Activated CD4-positive, alpha-beta memory T cell treated with anti-CD3 and anti-CD28 coated beads, Interleukin-2, amount 10 ng/mL, durations not matched to agents 7 days and 5 days (primary cell): ENCODE results near the gene RAP1GAP2. TPM values are rescaled to one million over a fixed set of nuclear protein-coding genes. Genes with fewer than 3 reads are reported as not detected.
"Not testable (repeated sequence)": the region's sequence is repeated elsewhere in the genome, so short reads cannot be mapped to it uniquely, and the experiment has no call there.

ENCODE experiments used
- CTCF ChIA-PET: fragments of 350-600 bp; sonication (Branson Sonifier 250); formaldehyde crosslinking; loops from one replicate; lab custom pipeline; 2021; ENCODE audit warnings: antibody characterized with exemption, inconsistent platforms; lab: Charles Lee
- POLR2A ChIA-PET: fragments of 350-600 bp; sonication (Branson Sonifier 250); formaldehyde crosslinking; loops from one replicate; lab custom pipeline; 2021; ENCODE audit warnings: antibody characterized with exemption; lab: Charles Lee
- DNase-seq: peaks from one replicate; pipeline ENCODE4 v3.0.0-alpha.2; 2020
- H3K27ac Mint-ChIP-seq: one replicate; pipeline ENCODE4 v1.8.0; 2021; ENCODE audit warnings: mild to moderate bottlenecking, mixed read lengths
- H3K27me3 Mint-ChIP-seq: one replicate; pipeline ENCODE4 v1.8.0; 2021; ENCODE audit warnings: mixed read lengths
- H3K36me3 Mint-ChIP-seq: one replicate; pipeline ENCODE4 v1.8.0; 2021; ENCODE audit warnings: low read depth, mixed read lengths
- H3K4me1 Mint-ChIP-seq: one replicate; pipeline ENCODE4 v1.8.0; 2021; ENCODE audit warnings: mixed read lengths
- H3K4me3 Mint-ChIP-seq: one replicate; pipeline ENCODE4 v1.8.0; 2021; ENCODE audit warnings: mild to moderate bottlenecking, mixed read lengths
- H3K9me3 Mint-ChIP-seq: one replicate; pipeline ENCODE4 v1.8.0; 2021; ENCODE audit warnings: mixed read lengths
- total RNA-seq, 2 experiments: library from RNA; stranded (reverse); gene quantifications; one replicate each; pipeline ENCODE4 v1.2.3, GENCODE V29; 2021

RAP1GAP2 gene
- total RNA-seq, 2 experiments from 2014 or later = 36.7 to 39.8 TPM

- H3K4me3 Mint-ChIP-seq, H3K4me1 Mint-ChIP-seq, H3K27me3 Mint-ChIP-seq, H3K27ac Mint-ChIP-seq, DNase-seq, POLR2A ChIA-PET, H3K36me3 Mint-ChIP-seq, H3K9me3 Mint-ChIP-seq, CTCF ChIA-PET: not testable (repeated sequence)
Measured at GRCh38 chr17:3030852-3031470, 234.7 kb downstream of the RAP1GAP2 start.

GRCh38 chr17:3032258-3033247, 236.3 kb downstream of the RAP1GAP2 start:
- peak; percentile 10 for DNase-seq
- CTCF ChIA-PET = no interaction called here
- POLR2A ChIA-PET = interaction anchor here (0.6 kb wide), 1 partner anchor 471 kb away, joined by 3 read pairs; no protein-coding TSS in a partner anchor

GRCh38 chr17:3033248-3033640, 237.0 kb downstream of the RAP1GAP2 start:
- H3K9me3 Mint-ChIP-seq = no peaks in the 10 kb centered on the region
- POLR2A ChIA-PET = no interaction called here
- CTCF ChIA-PET = no interaction called here
- peak; percentile 9 for DNase-seq
- H3K4me3 Mint-ChIP-seq = no peak overlapping the region
- H3K36me3 Mint-ChIP-seq = peaks cover 9% of the 10 kb centered on the region
- no peaks in the 10 kb centered on the region for H3K27me3 Mint-ChIP-seq
- H3K27ac Mint-ChIP-seq = no peak overlapping the region
- H3K4me1 Mint-ChIP-seq = no peaks in the 10 kb centered on the region

More at GRCh38 chr17:3032258-3033247, 236.3 kb downstream of the RAP1GAP2 start:
- Mint-ChIP-seq H3K9me3 (no peaks in the 10 kb centered on the region), H3K36me3 (peaks cover 9% of the 10 kb centered on the region), H3K4me1 (no peaks in the 10 kb centered on the region), H3K4me3 (no peak overlapping the region), H3K27me3 (no peaks in the 10 kb centered on the region), H3K27ac (no peak overlapping the region)

GRCh38 chr17:3033741-3034577, 237.7 kb downstream of the RAP1GAP2 start:
- Mint-ChIP-seq H3K4me1 (no peaks in the 10 kb centered on the region), H3K27me3 (no peaks in the 10 kb centered on the region), H3K27ac (no peak overlapping the region), H3K4me3 (no peak overlapping the region), H3K36me3 (peaks cover 8% of the 10 kb centered on the region), H3K9me3 (no peaks in the 10 kb centered on the region)
- DNase-seq = peak; percentile 11
- CTCF ChIA-PET = interaction anchor here (0.6 kb wide), 1 partner anchor 22 kb away, joined by 3 read pairs; no protein-coding TSS in a partner anchor
- POLR2A ChIA-PET = no interaction called here

- peak; percentile 12 for DNase-seq
Measured at GRCh38 chr17:3034578-3034920, 238.3 kb downstream of the RAP1GAP2 start.

GRCh38 chr17:3035256-3035967, 239.2 kb downstream of the RAP1GAP2 start:
- no peak overlapping the region for H3K4me3 Mint-ChIP-seq
- H3K36me3 Mint-ChIP-seq = no peaks in the 10 kb centered on the region
- H3K4me1 Mint-ChIP-seq = peaks cover 2% of the 10 kb centered on the region
- DNase-seq = peak; percentile 9
- no peak overlapping the region for H3K27ac Mint-ChIP-seq
- H3K9me3 Mint-ChIP-seq = no peaks in the 10 kb centered on the region
- peaks cover 2% of the 10 kb centered on the region for H3K27me3 Mint-ChIP-seq
- ChIA-PET CTCF (interaction anchor here (0.7 kb wide), 1 partner anchor 247 kb away, joined by 3 read pairs; no protein-coding TSS in a partner anchor), POLR2A (no interaction called here)

More at GRCh38 chr17:3034578-3034920, 238.3 kb downstream of the RAP1GAP2 start:
- POLR2A ChIA-PET = no interaction called here
- CTCF ChIA-PET = interaction anchor here (0.7 kb wide), 1 partner anchor 246 kb away, joined by 3 read pairs; no protein-coding TSS in a partner anchor
- H3K27me3 Mint-ChIP-seq = no peaks in the 10 kb centered on the region
- H3K9me3 Mint-ChIP-seq = no peaks in the 10 kb centered on the region
- peaks cover 3% of the 10 kb centered on the region for H3K36me3 Mint-ChIP-seq
- no peak overlapping the region for H3K4me3 Mint-ChIP-seq
- no peak overlapping the region for H3K27ac Mint-ChIP-seq
- H3K4me1 Mint-ChIP-seq = peaks cover under 1% of the 10 kb centered on the region

GRCh38 chr17:3035968-3036280, 239.7 kb downstream of the RAP1GAP2 start:
- no peak overlapping the region for H3K27ac Mint-ChIP-seq
- no peaks in the 10 kb centered on the region for H3K36me3 Mint-ChIP-seq
- peaks cover 2% of the 10 kb centered on the region for H3K4me1 Mint-ChIP-seq
- H3K27me3 Mint-ChIP-seq = peaks cover 2% of the 10 kb centered on the region
- no peak overlapping the region for H3K4me3 Mint-ChIP-seq
- no peaks in the 10 kb centered on the region for H3K9me3 Mint-ChIP-seq
- DNase-seq = no peak
- CTCF ChIA-PET = no interaction called here
- POLR2A ChIA-PET = no interaction called here

GRCh38 chr17:3036800-3037199, 240.6 kb downstream of the RAP1GAP2 start:
- no peaks in the 10 kb centered on the region for H3K9me3 Mint-ChIP-seq
- CTCF ChIA-PET = no interaction called here
- no peak for DNase-seq

GRCh38 chr17:3037259-3037658, 241.0 kb downstream of the RAP1GAP2 start:
- H3K27me3 Mint-ChIP-seq = peaks cover 2% of the 10 kb centered on the region
- H3K27ac Mint-ChIP-seq = no peak overlapping the region
- DNase-seq = no peak
- ChIA-PET CTCF (no interaction called here), POLR2A (no interaction called here)
- no peaks in the 10 kb centered on the region for H3K36me3 Mint-ChIP-seq
- no peak overlapping the region for H3K4me3 Mint-ChIP-seq
- no peaks in the 10 kb centered on the region for H3K9me3 Mint-ChIP-seq
- peaks cover 2% of the 10 kb centered on the region for H3K4me1 Mint-ChIP-seq

More at GRCh38 chr17:3036800-3037199, 240.6 kb downstream of the RAP1GAP2 start:
- peaks cover 2% of the 10 kb centered on the region for H3K27me3 Mint-ChIP-seq
- peaks cover 2% of the 10 kb centered on the region for H3K4me1 Mint-ChIP-seq
- no peak overlapping the region for H3K4me3 Mint-ChIP-seq
- POLR2A ChIA-PET = no interaction called here
- no peaks in the 10 kb centered on the region for H3K36me3 Mint-ChIP-seq
- no peak overlapping the region for H3K27ac Mint-ChIP-seq

GRCh38 chr17:3038941-3039340, 242.7 kb downstream of the RAP1GAP2 start:
- DNase-seq = no peak
- CTCF ChIA-PET = interaction anchor here (1.7 kb wide), 1 partner anchor 10 kb away, joined by 6 read pairs; no protein-coding TSS in a partner anchor
- no peaks in the 10 kb centered on the region for H3K36me3 Mint-ChIP-seq
- H3K27me3 Mint-ChIP-seq = peaks cover 2% of the 10 kb centered on the region
- H3K9me3 Mint-ChIP-seq = peaks cover 5% of the 10 kb centered on the region
- H3K27ac Mint-ChIP-seq = no peak overlapping the region
- no peak overlapping the region for H3K4me3 Mint-ChIP-seq
- peaks cover 2% of the 10 kb centered on the region for H3K4me1 Mint-ChIP-seq
- POLR2A ChIA-PET = no interaction called here

- POLR2A ChIA-PET = interaction anchor here (0.7 kb wide), 1 partner anchor 817 kb away, joined by 4 read pairs; no protein-coding TSS in a partner anchor
- no peak for DNase-seq
- H3K36me3 Mint-ChIP-seq = no peaks in the 10 kb centered on the region
- H3K4me1 Mint-ChIP-seq = peaks cover 2% of the 10 kb centered on the region
- no peak overlapping the region for H3K27ac Mint-ChIP-seq
- H3K9me3 Mint-ChIP-seq = peaks cover 11% of the 10 kb centered on the region
- CTCF ChIA-PET = interaction anchor here (0.7 to 1.7 kb wide), 3 partner anchors 9 to 353 kb away, joined by 3 to 6 read pairs (median 4); no protein-coding TSS in a partner anchor
- no peak overlapping the region for H3K4me3 Mint-ChIP-seq
- peaks cover 2% of the 10 kb centered on the region for H3K27me3 Mint-ChIP-seq
Measured at GRCh38 chr17:3039736-3040135, 243.5 kb downstream of the RAP1GAP2 start.

GRCh38 chr17:3040882-3041281, 244.6 kb downstream of the RAP1GAP2 start:
- POLR2A ChIA-PET = no interaction called here
- no peak for DNase-seq
- CTCF ChIA-PET = no interaction called here

More at GRCh38 chr17:3040882-3041281, 244.6 kb downstream of the RAP1GAP2 start:
- Mint-ChIP-seq H3K36me3 (no peaks in the 10 kb centered on the region), H3K27ac (no peak overlapping the region), H3K4me1 (peaks cover 2% of the 10 kb centered on the region), H3K9me3 (peaks cover 11% of the 10 kb centered on the region), H3K4me3 (no peak overlapping the region), H3K27me3 (peaks cover 4% of the 10 kb centered on the region)
